Trophoblast cell (in vitro differentiated cells and primary cell): ENCODE measurements around the gene CEMIP.

Experiments used
- DNase-seq, 2 donors: peaks; one replicate each; pipeline ENCODE4 v3.0.0-alpha.2; 2016
- H2AFZ ChIP-seq: 2 replicates; pipeline ENCODE4 v1.6.1; 2013; ENCODE audit warnings: low read length, moderate library complexity, mild to moderate bottlenecking; ENCODE audit not compliant: insufficient read depth, poor library complexity
- H2AK5ac ChIP-seq: 2 replicates; pipeline ENCODE4 v1.6.1; 2013; ENCODE audit warnings: mild to moderate bottlenecking, low read length
- H2BK120ac ChIP-seq: 2 replicates; pipeline ENCODE4 v1.6.1; 2013; ENCODE audit warnings: low read length, mild to moderate bottlenecking, moderate library complexity; ENCODE audit not compliant: insufficient read depth, poor library complexity
- H2BK12ac ChIP-seq: 2 replicates; pipeline ENCODE4 v1.6.1; 2013; ENCODE audit warnings: mild to moderate bottlenecking, low read length, moderate library complexity
- H2BK5ac ChIP-seq: 2 replicates; pipeline ENCODE4 v1.6.1; 2013; ENCODE audit warnings: low read length, low read depth, moderate library complexity, mild to moderate bottlenecking; ENCODE audit not compliant: poor library complexity
- H3K14ac ChIP-seq: 2 replicates; pipeline ENCODE4 v1.6.1; 2013; ENCODE audit warnings: mild to moderate bottlenecking, low read length
- H3K18ac ChIP-seq: 2 replicates; pipeline ENCODE4 v1.6.1; 2013; ENCODE audit warnings: mild to moderate bottlenecking, low read length
- H3K23ac ChIP-seq: 2 replicates; pipeline ENCODE4 v1.6.1; 2013; ENCODE audit warnings: low read length
- H3K27ac ChIP-seq: 2 replicates; pipeline ENCODE4 v1.5.1; 2013; ENCODE audit warnings: low read depth, mild to moderate bottlenecking, inconsistent platforms, low read length, moderate library complexity
- H3K27me3 ChIP-seq: 2 replicates; pipeline ENCODE4 v1.6.1; 2013; ENCODE audit warnings: inconsistent platforms, mild to moderate bottlenecking, low read length, moderate library complexity; ENCODE audit not compliant: insufficient read depth
- H3K36me3 ChIP-seq, 2 experiments: 1 replicate in 1 of 2; 2 replicates in 1 of 2; pipeline ENCODE4 v1.6.1; 2013; ENCODE audit warnings: low read length in 2 of 2, mild to moderate bottlenecking in 2 of 2, moderate library complexity in 1 of 2; ENCODE audit not compliant: insufficient read depth in 2 of 2, control insufficient read depth in 1 of 2
- H3K4ac ChIP-seq: 2 replicates; pipeline ENCODE4 v1.6.1; 2013; ENCODE audit warnings: low read depth, mild to moderate bottlenecking, low read length, moderate library complexity
- H3K4me1 ChIP-seq, 2 experiments: 1 replicate in 1 of 2; 2 replicates in 1 of 2; pipeline ENCODE4 v1.6.1; 2013; ENCODE audit warnings: low read length in 2 of 2, mild to moderate bottlenecking in 2 of 2, moderate library complexity in 1 of 2; ENCODE audit not compliant: insufficient read depth in 2 of 2, control insufficient read depth in 1 of 2
- H3K4me2 ChIP-seq: 2 replicates; pipeline ENCODE4 v1.6.1; 2013; ENCODE audit warnings: inconsistent platforms, mild to moderate bottlenecking, low read length, moderate library complexity
- H3K4me3 ChIP-seq: 2 replicates; pipeline ENCODE4 v1.5.1; 2013; ENCODE audit warnings: mild to moderate bottlenecking, low read depth, low read length, inconsistent platforms
- H3K79me1 ChIP-seq: one replicate; pipeline ENCODE4 v1.6.1; 2013; ENCODE audit warnings: low read length
- H3K79me2 ChIP-seq: 2 replicates; pipeline ENCODE4 v1.6.1; 2013; ENCODE audit warnings: low read length, mild to moderate bottlenecking; ENCODE audit not compliant: control insufficient read depth, insufficient read depth, poor library complexity
- H3K9ac ChIP-seq: 2 replicates; pipeline ENCODE4 v1.6.1; 2013; ENCODE audit warnings: mild to moderate bottlenecking, low read length
- H3K9me3 ChIP-seq: 2 replicates; pipeline ENCODE4 v1.6.1; 2013; ENCODE audit warnings: low read depth, mild to moderate bottlenecking, control low read depth, inconsistent platforms, low read length; ENCODE audit not compliant: insufficient read depth
- H4K12ac ChIP-seq: 2 replicates; pipeline ENCODE4 v1.6.1; 2013; ENCODE audit warnings: low read depth, mild to moderate bottlenecking, low read length, moderate library complexity
- H4K8ac ChIP-seq: 2 replicates; pipeline ENCODE4 v1.6.1; 2013; ENCODE audit warnings: low read depth, mild to moderate bottlenecking, low read length, moderate library complexity
- H4K91ac ChIP-seq: one replicate; pipeline ENCODE4 v1.6.1; 2013; ENCODE audit warnings: low read depth, mild to moderate bottlenecking, low read length, moderate library complexity
- WGBS: extraction: QIAGEN DNeasy Blood & Tissue Kit; methylation state at CpG from one replicate; pipeline ENCODE4 v1.1.7; 2013; ENCODE audit warnings: missing lambda C conversion rate; ENCODE audit not compliant: insufficient read length, insufficient coverage; ENCODE audit errors: extremely low coverage; 5-methylcytosine and 5-hydroxymethylcytosine counted together

Gene CEMIP

DNA sequence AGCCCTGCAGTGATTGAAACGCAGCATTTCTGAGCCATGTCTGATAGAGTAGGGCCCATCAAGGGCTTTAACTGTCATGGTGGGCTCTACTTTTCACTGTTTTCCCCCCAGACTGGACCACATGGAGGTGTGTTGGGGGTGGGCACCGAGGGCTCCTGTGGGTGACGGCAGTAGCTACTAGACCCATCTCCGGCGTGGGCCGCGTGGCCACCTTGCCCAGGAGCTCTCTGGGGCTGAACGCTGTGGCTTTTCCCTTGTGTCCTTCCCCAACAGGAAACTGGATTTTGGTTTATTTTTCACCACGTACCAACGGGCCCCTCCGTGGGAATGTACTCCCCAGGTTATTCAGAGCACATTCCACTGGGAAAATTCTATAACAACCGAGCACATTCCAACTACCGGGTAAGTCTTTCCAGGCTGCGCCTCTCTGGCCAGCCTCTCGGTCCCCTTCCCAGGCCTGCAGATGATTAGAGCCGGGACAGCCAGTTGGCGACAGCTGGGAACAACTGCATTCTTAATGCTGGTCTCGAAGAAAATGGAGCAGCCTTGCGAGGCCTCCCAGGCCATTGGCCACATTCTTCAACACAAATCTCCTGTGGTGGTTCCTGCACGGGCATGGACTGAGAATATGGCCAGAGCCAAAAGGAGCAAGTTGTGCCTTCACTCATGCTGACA is 142.7 kb downstream of the CEMIP start:
- DNase-seq = no peak
- H3K79me2 ChIP-seq = no peaks in the 10 kb centered on the region
- no peak overlapping the region for H3K14ac ChIP-seq
- no peak overlapping the region for H3K18ac ChIP-seq
- no peak overlapping the region for H2BK120ac ChIP-seq
- H3K4me3 ChIP-seq = no peak overlapping the region
- H2AFZ ChIP-seq = no peak overlapping the region
- no peaks in the 10 kb centered on the region for H3K9me3 ChIP-seq
- no peak overlapping the region for H3K27ac ChIP-seq
- no peak overlapping the region for H2AK5ac ChIP-seq
- no peak overlapping the region for H3K4me2 ChIP-seq
- no peak overlapping the region for H2BK5ac ChIP-seq
- no peak overlapping the region for H4K8ac ChIP-seq
- H3K36me3 ChIP-seq = peaks cover 11 to 20% of the 10 kb centered on the region in 2 experiments
- no peak overlapping the region for H2BK12ac ChIP-seq
- no CpG with 5 or more reads among the region's 20 CpGs for WGBS
- no peak overlapping the region for H4K12ac ChIP-seq
- no peak overlapping the region for H4K91ac ChIP-seq
- H3K79me1 ChIP-seq = no peaks in the 10 kb centered on the region
- no peak overlapping the region for H3K4ac ChIP-seq
- H3K23ac ChIP-seq = no peak overlapping the region
- no peaks in the 10 kb centered on the region for H3K27me3 ChIP-seq
- H3K4me1 ChIP-seq = no peaks in the 10 kb centered on the region
- H3K9ac ChIP-seq = no peak overlapping the region

DNA sequence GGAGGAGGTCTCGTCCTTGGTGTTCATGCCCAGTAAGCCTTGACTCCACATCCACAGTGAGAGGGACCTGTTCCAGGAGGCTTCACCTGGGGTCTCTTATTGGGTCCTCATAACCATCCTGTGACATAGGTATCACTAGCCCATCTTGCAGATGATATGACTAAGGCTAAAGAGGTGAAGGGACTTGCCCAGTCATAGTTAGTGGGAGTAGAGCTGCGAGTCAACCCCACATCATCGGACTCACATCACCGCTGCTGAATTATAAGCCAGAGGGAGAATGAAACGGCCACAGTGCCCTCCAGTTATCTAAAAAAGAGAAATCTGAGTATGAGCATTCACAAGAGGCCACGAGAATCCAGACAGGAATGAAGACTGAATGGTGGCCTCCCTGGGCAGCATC is 144.5 kb downstream of the CEMIP start:
- Histone ChIP-seq H3K23ac (no peak overlapping the region), H3K9me3 (peaks cover 1% of the 10 kb centered on the region), H3K4ac (no peak overlapping the region), H3K36me3 (peaks cover 11 to 21% of the 10 kb centered on the region in 2 experiments), H4K91ac (no peak overlapping the region), H2BK12ac (no peak overlapping the region), H3K79me1 (no peaks in the 10 kb centered on the region), H3K14ac (no peak overlapping the region), H2AK5ac (no peak overlapping the region), H3K27me3 (no peaks in the 10 kb centered on the region), H2AFZ (no peak overlapping the region), H3K79me2 (no peaks in the 10 kb centered on the region), H3K18ac (no peak overlapping the region), H3K4me2 (no peak overlapping the region), H4K8ac (no peak overlapping the region), H3K27ac (no peak overlapping the region), H3K4me3 (no peak overlapping the region), H3K9ac (no peak overlapping the region), H3K4me1 (no peaks in the 10 kb centered on the region), H2BK120ac (no peak overlapping the region), H4K12ac (no peak overlapping the region), H2BK5ac (no peak overlapping the region)
- no peak for DNase-seq
- WGBS = no CpG with 5 or more reads among the region's 6 CpGs

DNA sequence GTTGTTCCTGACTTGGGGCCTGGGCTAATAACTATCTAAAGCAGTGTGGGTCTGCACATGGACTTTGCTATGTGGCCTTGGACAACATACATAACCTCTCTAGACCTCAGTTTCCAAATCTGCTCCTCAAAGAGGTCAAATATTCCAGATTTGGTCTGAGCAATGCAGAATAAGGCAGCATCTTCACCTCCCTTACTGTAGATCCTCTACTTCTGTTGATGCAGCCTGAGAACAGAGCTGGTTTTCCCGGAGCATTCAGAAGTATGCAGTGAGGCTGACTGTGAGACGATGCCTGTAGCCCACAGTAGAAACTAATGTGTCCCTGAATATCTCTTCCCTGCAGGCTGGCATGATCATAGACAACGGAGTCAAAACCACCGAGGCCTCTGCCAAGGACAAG is 145.1 kb downstream of the CEMIP start:
- Histone ChIP-seq H2AFZ (no peak overlapping the region), H3K79me1 (no peaks in the 10 kb centered on the region)

DNA sequence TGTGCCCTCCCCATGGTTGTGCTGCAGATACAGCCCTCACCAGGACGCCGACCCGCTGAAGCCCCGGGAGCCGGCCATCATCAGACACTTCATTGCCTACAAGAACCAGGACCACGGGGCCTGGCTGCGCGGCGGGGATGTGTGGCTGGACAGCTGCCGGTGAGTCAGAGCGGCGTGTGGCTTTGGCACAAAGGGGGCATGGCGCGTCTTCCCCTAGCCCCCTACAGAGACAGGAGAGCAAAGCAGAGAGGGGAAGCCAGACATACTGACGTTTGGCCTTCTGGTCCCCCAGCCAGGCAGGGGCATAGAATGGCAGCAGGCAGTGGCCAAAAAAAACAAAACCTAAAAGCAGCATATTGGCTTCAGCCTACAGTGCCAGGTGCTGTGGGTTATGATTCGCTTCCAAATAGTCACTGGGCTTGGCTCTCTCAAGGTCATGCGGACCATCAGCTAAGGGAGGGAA is 146.5 kb downstream of the CEMIP start:
- Histone ChIP-seq H3K23ac (no peak overlapping the region), H3K14ac (no peak overlapping the region), H3K36me3 (peaks cover 11 to 29% of the 10 kb centered on the region in 2 experiments), H3K27ac (no peak overlapping the region), H4K91ac (no peak overlapping the region), H3K4me3 (no peak overlapping the region), H3K4ac (no peak overlapping the region), H4K8ac (no peak overlapping the region), H3K27me3 (no peaks in the 10 kb centered on the region), H3K18ac (no peak overlapping the region), H3K79me1 (no peaks in the 10 kb centered on the region), H4K12ac (no peak overlapping the region), H3K4me1 (peaks cover 0 to 5% of the 10 kb centered on the region in 2 experiments), H2BK12ac (no peak overlapping the region), H3K9ac (no peak overlapping the region), H3K4me2 (no peak overlapping the region), H2AFZ (no peak overlapping the region), H3K9me3 (peaks cover 2% of the 10 kb centered on the region), H2AK5ac (no peak overlapping the region), H3K79me2 (no peaks in the 10 kb centered on the region), H2BK5ac (no peak overlapping the region), H2BK120ac (no peak overlapping the region)
- no peak for DNase-seq
- WGBS = no CpG with 5 or more reads among the region's 17 CpGs

More for the DNA sequence above, 145.1 kb downstream of the CEMIP start:
- H4K12ac ChIP-seq = no peak overlapping the region
- H3K27ac ChIP-seq = no peak overlapping the region
- DNase-seq = no peak
- H2BK120ac ChIP-seq = no peak overlapping the region
- no CpG with 5 or more reads among the region's 4 CpGs for WGBS
- no peak overlapping the region for H2BK12ac ChIP-seq
- H3K27me3 ChIP-seq = no peaks in the 10 kb centered on the region
- H3K14ac ChIP-seq = no peak overlapping the region
- H2BK5ac ChIP-seq = no peak overlapping the region
- no peak overlapping the region for H3K9ac ChIP-seq
- H3K4me2 ChIP-seq = no peak overlapping the region
- H3K23ac ChIP-seq = no peak overlapping the region
- H3K9me3 ChIP-seq = peaks cover 2% of the 10 kb centered on the region
- no peak overlapping the region for H4K8ac ChIP-seq
- H3K18ac ChIP-seq = no peak overlapping the region
- H3K36me3 ChIP-seq = peaks cover 11 to 24% of the 10 kb centered on the region in 2 experiments
- no peaks in the 10 kb centered on the region for H3K4me1 ChIP-seq
- H3K4me3 ChIP-seq = no peak overlapping the region
- no peak overlapping the region for H3K4ac ChIP-seq
- H3K79me2 ChIP-seq = no peaks in the 10 kb centered on the region
- no peak overlapping the region for H4K91ac ChIP-seq
- no peak overlapping the region for H2AK5ac ChIP-seq
